ENCODE results near the gene PRDM11.

- no peak for TF ChIP-seq EZH2 (IDR thresholded peaks at IDR 0.05; ENCODE audit: borderline replicate concordance, low read depth, low read length, poor library complexity, severe bottlenecking)
- TF ChIP-seq CTCF (conservative IDR thresholded peaks at IDR 0.05; ENCODE audit: low read depth, low read length), result no peak
These were observed 42.8 kb downstream of the PRDM11 start for GRCh38 chr11:45189230-45189629.

All from A673 (cell line).